ENCODE measurements around the gene MSH3. TPM values are rescaled to one million over a fixed set of nuclear protein-coding genes. Genes with fewer than 3 reads are reported as not detected.

MSH3 gene
- total and polyA plus RNA-seq, 2 of the 8 experiments (the other 6 are each of a cell fraction or from before 2014, with no cell fraction given) = 3.6 to 22.6 TPM

DNA sequence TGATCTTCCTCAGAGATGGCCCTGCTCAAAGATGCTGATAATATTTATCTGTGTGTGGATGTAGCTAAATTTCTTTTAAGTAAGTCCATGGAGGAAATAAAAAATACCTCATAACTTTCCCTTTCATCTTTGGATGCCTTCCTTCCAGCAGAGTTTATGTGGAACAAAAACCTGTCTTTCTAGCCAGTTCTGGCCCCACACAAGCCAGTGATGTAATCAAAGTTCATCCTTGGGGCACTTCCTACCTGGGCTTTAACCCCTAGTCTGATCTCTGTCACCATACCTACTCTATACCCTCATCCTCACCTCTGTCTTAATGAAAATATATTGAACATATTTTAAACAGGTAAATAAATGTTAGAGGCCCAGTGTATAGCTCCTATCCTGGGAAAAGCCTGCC lies 265.9 kb downstream of the MSH3 start:
- Histone ChIP-seq H4K8ac (ENCODE audit: extremely low read depth, insufficient read depth, low read length) (no peak overlapping the region), H3K23ac (ENCODE audit: insufficient read length) (no peak overlapping the region), H3K79me2 (ENCODE audit: control insufficient read depth in 1 of 2, insufficient read depth in 2 of 2, low read length in 2 of 2) (no peaks in the 10 kb centered on the region), H2AFZ (ENCODE audit: low read length) (no peak overlapping the region), H3K27me3 (replicated peaks in 1 of 4; ENCODE audit: control insufficient read depth in 3 of 4, extremely low read depth in 1 of 4, insufficient read depth in 3 of 4, low read length in 3 of 4) (no peaks in the 10 kb centered on the region), H3K18ac (ENCODE audit: extremely low read depth, low read length) (no peak overlapping the region), H2BK120ac (replicated peaks; ENCODE audit: low read depth, low read length) (no peak overlapping the region), H3K4ac (replicated peaks; ENCODE audit: insufficient read length, low read depth, low read length) (no peak overlapping the region), H3K9me3 (ENCODE audit: insufficient read depth in 2 of 2, low read depth in 1 of 2, low read length in 1 of 2) (no peaks in the 10 kb centered on the region), H3K23me2 (ENCODE audit: low read depth, low read length) (no peaks in the 10 kb centered on the region), H2BK15ac (ENCODE audit: low read length) (no peak overlapping the region), H2BK20ac (ENCODE audit: low read length) (no peak overlapping the region), H3K4me1 (replicated peaks in 1 of 4; ENCODE audit: control insufficient read depth in 3 of 4, insufficient read depth in 4 of 4, low read length in 3 of 4) (no peaks in the 10 kb centered on the region), H2BK5ac (ENCODE audit: low read depth, low read length) (no peak overlapping the region), H3K9ac (replicated peaks in 1 of 4; ENCODE audit: extremely low read depth in 1 of 4, low read depth in 3 of 4, low read length in 3 of 4) (no peak overlapping the region), H3K4me3 (ENCODE audit: extremely low read depth in 1 of 4, insufficient read depth in 2 of 4, low read depth in 3 of 4, low read length in 4 of 4) (no peak overlapping the region), H3K4me2 (ENCODE audit: insufficient read depth in 1 of 2, low read depth in 2 of 2, low read length in 2 of 2) (no peak overlapping the region), H4K5ac (ENCODE audit: insufficient read length, low read depth, low read length) (no peak overlapping the region), H2AK5ac (ENCODE audit: low read depth, low read length) (no peak overlapping the region), H3K79me1 (ENCODE audit: low read depth, low read length) (no peaks in the 10 kb centered on the region), H3K36me3 (ENCODE audit: control insufficient read depth in 2 of 4, insufficient read depth in 4 of 4, low read length in 3 of 4) (no peaks in the 10 kb centered on the region), H3K14ac (ENCODE audit: insufficient read length) (no peak overlapping the region), H4K20me1 (replicated peaks in 1 of 2; ENCODE audit: control insufficient read depth in 1 of 2, insufficient read depth in 2 of 2, low read length in 2 of 2) (no peaks in the 10 kb centered on the region), H4K91ac (replicated peaks; ENCODE audit: insufficient read length, low read length) (no peak overlapping the region), H3K56ac (replicated peaks; ENCODE audit: insufficient read length, low read depth, low read length) (no peak overlapping the region), H2BK12ac (ENCODE audit: low read depth, low read length) (no peak overlapping the region), H3K27ac (ENCODE audit: low read depth, low read length) (no peak overlapping the region)
- ChIA-PET POLR2A (ENCODE audit: partially characterized antibody) (interaction anchor here (0.6 kb wide), 1 partner anchor 1387 kb away, joined by 4 read pairs; no protein-coding TSS in a partner anchor), CTCF (ENCODE audit: partially characterized antibody) (interaction anchor here (0.8 to 2.0 kb wide), 7 partner anchors 9 to 275 kb away, joined by 3 to 6 read pairs (median 3); no protein-coding TSS in a partner anchor)
- DNase-seq (ENCODE audit: low read depth in 1 of 2, low spot score in 2 of 2) (peak in 1 of 2 experiments; percentile 11), FAIRE-seq (no peak)
- TF ChIP-seq JUND (IDR thresholded peaks at IDR 0.05; ENCODE audit: low read length) (no peak), ASH2L (IDR thresholded peaks at IDR 0.05; ENCODE audit: low read length) (no peak), EGR1 (IDR thresholded peaks at IDR 0.05; ENCODE audit: borderline replicate concordance, low read depth, low read length) (no peak), SAP30 (IDR thresholded peaks at IDR 0.05; ENCODE audit: insufficient read depth, insufficient replicate concordance, low read length) (no peak), FOSL1 (IDR thresholded peaks at IDR 0.05; ENCODE audit: insufficient read depth, low read depth, low read length) (no peak), EP300 (IDR thresholded peaks at IDR 0.05; ENCODE audit: borderline replicate concordance in 1 of 2, low read depth in 2 of 2, low read length in 2 of 2) (no peak), MAFK (IDR thresholded peaks at IDR 0.05; ENCODE audit: low read depth, low read length) (no peak), PHF8 (conservative IDR thresholded peaks at IDR 0.05; ENCODE audit: low read depth, low read length) (no peak), RFX5 (IDR thresholded peaks at IDR 0.05; ENCODE audit: borderline replicate concordance, low read depth, low read length) (no peak)
- TF ChIP-seq, protein P1, sequence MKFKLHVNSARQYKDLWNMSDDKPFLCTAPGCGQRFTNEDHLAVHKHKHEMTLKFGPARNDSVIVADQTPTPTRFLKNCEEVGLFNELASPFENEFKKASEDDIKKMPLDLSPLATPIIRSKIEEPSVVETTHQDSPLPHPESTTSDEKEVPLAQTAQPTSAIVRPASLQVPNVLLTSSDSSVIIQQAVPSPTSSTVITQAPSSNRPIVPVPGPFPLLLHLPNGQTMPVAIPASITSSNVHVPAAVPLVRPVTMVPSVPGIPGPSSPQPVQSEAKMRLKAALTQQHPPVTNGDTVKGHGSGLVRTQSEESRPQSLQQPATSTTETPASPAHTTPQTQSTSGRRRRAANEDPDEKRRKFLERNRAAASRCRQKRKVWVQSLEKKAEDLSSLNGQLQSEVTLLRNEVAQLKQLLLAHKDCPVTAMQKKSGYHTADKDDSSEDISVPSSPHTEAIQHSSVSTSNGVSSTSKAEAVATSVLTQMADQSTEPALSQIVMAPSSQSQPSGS (IDR thresholded peaks at IDR 0.05; ENCODE audit: low read length) = no peak
- TF ChIP-seq, protein P2, sequence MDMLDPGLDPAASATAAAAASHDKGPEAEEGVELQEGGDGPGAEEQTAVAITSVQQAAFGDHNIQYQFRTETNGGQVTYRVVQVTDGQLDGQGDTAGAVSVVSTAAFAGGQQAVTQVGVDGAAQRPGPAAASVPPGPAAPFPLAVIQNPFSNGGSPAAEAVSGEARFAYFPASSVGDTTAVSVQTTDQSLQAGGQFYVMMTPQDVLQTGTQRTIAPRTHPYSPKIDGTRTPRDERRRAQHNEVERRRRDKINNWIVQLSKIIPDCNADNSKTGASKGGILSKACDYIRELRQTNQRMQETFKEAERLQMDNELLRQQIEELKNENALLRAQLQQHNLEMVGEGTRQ (IDR thresholded peaks at IDR 0.05; ENCODE audit: low read length) = no peak
- TF ChIP-seq, protein P3, sequence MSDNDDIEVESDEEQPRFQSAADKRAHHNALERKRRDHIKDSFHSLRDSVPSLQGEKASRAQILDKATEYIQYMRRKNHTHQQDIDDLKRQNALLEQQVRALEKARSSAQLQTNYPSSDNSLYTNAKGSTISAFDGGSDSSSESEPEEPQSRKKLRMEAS (IDR thresholded peaks at IDR 0.05) = no peak

Measured in H1 (cell line).